Activated CD8-positive, alpha-beta memory T cell treated with anti-CD3 and anti-CD28 coated beads, Interleukin-2, amount 50 U/mL, for 48 hours (primary cell): ENCODE results near the gene CREB3L4.
"Not testable (repeated sequence)": the region's sequence is repeated elsewhere in the genome, so short reads cannot be mapped to it uniquely, and the experiment has no call there.

Source experiments
- DNase-seq: peaks from one replicate; pipeline ENCODE4 v3.0.0-alpha.2; 2020

The CREB3L4 gene

DNA sequence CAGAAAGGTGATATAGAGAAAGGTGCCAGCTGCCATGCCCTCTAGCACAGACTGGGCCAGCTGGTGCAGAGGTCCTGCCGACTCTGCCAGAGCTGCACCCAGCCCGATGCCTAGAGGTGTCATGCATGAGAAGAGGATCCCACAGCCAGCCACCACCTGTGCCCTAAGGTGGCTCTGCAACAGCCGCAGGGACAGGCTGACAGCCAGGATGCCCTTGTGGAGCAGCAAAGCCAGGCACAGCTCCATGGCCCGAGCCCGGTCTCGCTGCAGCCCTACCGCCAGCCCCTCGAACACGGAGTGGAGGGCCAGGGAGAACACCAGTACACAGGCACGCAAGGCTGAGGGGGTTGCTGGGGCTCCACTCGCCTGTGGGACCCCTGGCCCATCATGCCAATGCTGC lies 7.5 kb upstream of the CREB3L4 start:
- DNase-seq, result no peak

DNA sequence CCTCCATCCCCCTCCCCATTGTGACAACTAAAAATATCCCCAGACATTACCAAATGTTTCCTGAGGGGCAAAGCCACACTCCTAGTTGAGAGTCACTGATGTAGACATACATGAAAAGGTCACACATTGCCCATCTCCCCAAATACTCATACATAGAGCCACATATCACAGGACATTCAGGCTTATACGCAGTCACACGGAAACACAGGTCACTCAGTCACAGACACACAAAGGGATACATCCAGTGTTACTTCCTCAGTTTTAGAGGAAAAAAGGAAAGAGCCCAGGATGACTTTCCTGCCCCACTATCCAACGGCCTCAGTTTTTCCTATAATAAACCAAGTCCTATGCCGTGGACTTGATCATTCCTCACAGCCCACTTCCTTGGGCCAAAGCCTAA lies 6.3 kb upstream of the CREB3L4 start:
- DNase-seq, result no peak

DNA sequence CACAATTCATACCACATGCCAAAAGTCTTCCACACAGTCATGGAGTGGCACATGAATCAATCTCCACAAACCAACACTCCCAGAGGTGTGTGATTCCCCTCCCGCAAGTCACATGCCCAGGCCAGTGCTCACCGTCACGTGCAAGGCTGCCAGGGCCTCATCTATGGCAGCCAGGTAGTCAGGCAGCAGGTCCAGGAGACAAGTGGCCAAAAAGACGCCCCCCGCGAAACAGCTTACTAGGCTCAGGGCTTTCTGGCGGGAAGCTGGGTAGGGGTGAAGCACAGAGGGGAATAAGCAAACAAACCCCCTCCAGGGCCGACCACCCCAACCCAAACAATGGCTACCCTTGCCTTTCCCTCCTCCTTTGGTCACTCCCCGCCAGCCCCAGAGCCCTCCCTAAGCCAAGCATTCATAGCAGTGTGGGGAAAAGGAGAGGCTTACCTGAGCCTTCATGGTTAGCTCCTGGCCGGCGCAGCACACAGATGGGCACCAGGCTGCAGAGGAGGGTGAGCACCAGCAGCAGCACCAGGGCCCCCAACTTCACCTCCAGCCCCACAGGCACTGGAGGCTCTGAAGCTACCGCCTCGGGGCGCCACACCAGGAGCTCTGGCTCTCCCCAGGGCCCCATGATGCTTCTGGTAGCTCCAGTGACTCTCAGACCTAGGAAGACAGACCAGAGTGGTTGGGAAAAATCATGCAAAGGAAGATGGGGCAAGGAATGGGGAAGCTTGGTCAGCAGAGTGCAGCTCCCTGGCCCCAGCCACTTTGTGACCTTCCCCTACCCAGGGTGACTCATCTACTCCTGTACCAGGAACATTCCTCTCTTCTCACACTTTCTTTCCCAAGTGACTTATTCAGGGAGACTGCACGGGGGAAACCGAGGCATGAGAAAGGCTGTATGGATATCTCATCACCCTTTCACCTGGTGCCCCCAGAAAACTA lies 5.3 kb upstream of the CREB3L4 start:
- no peak for DNase-seq

DNA sequence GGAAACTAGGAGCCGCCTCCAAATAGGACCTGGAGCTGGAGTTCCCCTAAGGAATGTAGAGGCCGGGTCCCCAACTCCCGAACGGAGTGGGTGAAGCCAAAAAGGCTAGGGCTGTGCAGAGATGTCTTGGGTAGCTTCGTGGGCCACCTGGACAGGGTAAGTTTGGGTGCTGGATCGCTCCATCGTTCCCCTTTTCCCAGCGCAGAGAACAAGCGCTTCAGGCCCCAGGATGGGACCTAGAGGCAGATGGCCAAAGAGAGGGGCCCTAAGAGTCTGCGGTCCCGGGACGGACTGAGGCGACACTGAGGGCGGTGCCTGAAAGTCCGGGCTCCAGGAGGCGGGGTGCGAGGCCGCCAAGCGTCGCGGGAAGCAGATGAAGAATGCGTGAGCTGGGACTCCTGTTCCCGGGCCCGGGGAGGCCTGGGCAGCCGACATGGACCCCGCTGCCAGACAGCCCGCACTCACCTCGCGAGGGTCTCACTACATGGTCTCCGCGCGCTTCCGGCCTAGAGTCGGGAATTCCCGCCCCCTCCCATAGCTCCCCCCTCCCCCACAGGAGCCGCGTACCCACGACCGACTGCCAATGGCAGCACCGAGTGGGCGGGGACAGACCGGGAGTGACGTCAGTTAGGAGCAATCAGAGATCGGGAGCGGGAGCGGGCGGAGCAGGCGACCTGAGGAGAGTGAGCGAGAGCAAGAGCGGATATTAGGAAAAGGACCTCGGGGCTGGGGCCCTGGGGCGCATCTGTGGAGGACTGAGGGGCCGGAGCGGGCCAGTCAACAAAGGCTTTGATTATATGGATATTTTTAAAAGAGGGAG lies 4.5 kb upstream of the CREB3L4 start, which contains the start of gene SLC39A1:
Gene SLC39A1 (minus strand): TSS at position 508 of the 820 bp plus-strand sequence. CDS start 822 bp downstream, outside the sequence.
- DNase-seq, result peak; percentile 95

DNA sequence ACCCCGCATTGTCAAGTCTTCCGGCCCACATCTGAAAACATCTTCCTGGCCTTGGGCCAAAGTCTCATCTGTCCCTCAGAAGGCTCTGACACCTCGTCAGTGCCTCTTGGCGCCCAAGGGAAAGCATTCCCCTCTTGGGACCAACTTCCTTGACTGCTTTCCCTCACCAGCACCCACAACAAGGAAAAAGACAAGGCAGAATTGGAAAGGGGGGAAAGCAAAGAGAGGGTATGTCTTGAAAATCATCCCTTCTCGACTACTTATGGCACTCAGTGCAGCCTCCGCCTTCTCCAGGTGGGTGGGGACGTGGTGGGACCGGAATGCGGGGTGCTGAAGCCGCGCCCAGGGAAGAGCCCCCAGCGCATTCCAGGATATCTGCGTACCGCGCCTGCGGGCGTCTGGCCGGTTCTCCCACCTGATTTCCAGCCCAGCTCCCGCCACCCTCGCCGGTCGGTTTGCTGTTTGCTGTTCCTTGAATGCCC lies 3.8 kb upstream of the CREB3L4 start:
- DNase-seq, result no peak

DNA sequence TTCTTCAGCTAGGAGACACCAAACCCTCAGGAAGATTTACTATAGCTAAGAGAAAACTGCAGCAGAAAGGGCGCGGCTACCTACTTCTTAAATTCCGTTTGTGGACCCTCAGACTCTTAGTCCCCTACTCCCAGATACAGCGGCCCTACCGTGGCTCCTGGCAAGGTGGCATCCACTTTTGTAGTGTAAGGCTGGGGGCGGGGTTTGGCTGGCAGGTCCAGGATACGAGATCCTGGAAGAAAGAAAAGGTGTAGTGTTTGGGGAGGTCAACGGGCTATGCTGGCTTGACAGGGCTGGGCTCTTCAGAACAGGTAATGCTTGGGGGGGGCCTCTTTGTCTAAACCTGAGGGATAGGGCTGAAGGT lies 280 bp downstream of the CREB3L4 start:
- no peak for DNase-seq

DNA sequence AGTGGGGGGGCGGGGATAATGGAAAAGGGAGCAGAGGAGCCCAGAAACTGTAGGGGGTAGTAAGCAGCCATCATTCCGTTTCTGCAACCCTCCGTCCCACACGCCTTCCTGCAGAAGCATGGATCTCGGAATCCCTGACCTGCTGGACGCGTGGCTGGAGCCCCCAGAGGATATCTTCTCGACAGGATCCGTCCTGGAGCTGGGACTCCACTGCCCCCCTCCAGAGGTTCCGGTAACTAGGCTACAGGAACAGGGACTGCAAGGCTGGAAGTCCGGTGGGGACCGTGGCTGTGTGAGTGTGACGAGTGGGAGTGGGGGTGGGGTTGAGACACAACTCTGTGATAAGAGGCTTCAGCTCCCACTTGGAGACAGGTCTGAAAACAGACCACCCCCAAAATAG lies 706 bp downstream of the CREB3L4 start:
- DNase-seq, result no peak

DNA sequence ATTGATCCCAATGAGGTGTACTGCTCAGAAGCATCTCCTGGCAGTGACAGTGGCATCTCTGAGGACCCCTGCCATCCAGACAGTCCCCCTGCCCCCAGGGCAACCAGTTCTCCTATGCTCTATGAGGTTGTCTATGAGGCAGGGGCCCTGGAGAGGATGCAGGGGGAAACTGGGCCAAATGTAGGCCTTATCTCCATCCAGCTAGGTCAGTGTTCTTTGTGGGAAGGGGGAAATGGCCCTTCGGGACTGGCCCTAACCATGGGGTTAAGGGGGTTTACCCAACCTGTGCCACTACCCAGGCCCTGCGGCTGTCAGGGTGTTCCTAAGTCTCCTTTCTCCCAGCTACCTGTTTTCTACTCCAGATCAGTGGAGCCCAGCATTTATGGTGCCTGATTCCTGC lies 1.3 kb downstream of the CREB3L4 start:
- DNase-seq, result no peak

DNA sequence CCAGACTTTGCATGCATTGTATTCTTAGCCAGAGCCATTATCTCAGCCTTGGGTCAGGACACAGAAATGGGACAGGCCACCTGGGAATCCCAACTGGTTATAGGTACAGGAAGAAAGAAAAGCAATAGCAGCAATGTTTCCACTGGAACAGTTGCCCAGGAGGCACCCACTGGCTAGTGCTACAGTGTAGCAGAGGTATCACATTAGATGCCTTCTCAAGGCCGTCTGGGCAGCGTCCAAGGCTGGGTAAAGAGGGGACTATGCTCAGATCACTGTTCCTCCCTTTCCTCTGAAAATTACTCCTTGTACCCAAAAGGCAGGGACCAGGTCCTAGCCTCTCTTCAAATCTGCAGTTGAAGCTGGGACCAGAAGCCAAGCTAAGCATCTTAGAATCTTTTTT lies 2.6 kb downstream of the CREB3L4 start:
- no peak for DNase-seq

DNA sequence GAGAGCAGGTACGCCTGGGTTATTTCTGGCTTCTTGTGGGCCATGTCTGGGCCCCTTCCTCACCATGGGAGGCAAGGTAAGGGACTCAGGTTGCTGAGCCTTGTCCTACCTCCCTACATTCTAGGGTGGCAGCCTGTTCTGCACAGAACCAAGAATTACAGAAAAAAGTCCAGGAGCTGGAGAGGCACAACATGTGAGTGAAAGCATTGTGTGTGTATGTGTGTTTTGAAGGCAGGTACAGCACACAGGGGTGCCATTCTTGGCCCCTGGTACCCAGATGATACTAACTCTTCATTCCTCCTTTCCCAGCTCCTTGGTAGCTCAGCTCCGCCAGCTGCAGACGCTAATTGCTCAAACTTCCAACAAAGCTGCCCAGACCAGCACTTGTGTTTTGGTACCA lies 5.4 kb downstream of the CREB3L4 start:
- DNase-seq, result no peak

DNA sequence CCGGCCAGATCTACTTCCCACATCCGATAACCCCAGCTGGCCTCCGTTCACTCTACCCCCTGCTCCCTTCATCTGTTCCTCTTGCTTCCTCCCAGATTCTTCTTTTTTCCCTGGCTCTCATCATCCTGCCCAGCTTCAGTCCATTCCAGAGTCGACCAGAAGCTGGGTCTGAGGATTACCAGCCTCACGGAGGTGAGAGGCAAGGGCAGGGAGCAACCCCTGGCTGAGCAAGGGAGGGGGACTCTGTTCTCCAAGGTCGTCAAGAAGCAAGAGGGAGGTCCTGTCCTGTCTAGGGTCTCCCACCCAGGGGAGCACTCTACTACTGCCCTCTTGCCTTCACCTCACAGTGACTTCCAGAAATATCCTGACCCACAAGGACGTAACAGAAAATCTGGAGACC lies 5.8 kb downstream of the CREB3L4 start:
- DNase-seq, result no peak

DNA sequence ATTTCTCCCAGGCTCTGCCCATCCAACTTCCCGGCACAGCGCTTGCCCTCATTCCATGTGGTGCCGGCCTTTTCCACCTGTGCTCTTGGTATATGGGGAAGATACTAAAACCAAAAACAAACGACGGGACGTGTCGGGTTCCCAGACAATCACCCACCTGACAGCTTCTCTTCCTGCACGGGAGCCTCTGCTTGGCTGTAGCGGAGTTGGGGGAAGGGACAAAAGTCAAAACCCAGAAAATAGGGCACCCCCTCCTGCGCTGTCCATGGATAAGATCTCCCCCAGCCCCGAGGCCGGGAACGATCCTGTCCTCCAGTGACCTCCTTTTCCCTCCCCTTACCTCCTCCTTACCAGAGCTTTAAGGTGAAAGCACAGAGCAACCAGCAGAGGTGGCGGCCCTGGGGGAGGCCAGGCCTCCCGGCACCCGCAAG lies 9.1 kb downstream of the CREB3L4 start:
- DNase-seq, result no peak

DNA sequence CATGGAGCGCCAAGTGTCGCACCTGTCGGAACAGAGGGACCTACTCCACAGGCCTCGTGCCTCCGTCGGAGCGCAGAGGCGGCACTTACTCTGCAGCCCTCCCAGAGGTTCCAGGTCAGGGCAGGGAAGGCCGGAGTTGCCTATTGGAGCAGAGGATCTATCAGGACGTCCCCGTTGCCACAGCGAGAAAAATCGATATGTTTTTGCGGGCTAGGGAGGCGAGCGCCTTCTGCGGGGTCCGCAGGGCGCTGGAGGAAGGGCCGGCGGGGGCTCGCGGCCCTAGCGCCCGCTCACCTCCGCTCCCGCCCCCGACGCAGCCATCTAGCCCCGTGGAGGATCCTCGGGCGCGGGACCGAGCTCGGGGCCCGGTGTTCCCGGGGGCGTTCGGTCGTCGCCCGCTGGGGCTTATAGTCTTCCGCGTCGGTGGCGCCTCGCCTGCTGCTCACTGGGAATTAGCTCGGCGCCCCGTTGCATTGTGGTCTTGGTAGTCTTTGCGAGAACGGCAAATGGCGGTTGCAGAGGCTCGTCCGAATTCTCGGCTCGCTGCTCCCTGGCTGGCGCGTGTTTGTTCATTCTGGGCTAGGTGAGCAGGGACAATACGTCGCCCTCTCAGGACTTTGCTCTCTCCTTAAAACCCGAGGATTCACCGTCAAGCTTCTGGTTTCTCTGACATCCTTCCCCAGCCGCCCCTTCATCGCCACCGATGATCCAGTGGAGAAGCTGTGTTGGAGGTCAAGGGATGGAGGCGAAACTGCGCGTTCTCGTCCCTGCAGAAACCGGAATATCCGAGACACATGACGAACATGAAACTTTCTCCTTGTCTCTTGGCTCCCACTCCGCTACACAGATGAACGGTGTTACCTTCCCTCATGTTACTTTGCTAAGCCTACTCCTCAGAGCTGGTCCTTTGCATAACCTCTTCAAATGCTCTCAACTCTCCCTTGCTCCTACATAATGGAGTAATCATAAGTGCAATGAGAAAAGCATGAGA lies 9.8 kb downstream of the CREB3L4 start, which contains the start of gene JTB:
Gene JTB (minus strand): TSS at position 425 of the 991 bp plus-strand sequence. CDS start 422 bp downstream, at position 3.
- peak; percentile 90 for DNase-seq

DNA sequence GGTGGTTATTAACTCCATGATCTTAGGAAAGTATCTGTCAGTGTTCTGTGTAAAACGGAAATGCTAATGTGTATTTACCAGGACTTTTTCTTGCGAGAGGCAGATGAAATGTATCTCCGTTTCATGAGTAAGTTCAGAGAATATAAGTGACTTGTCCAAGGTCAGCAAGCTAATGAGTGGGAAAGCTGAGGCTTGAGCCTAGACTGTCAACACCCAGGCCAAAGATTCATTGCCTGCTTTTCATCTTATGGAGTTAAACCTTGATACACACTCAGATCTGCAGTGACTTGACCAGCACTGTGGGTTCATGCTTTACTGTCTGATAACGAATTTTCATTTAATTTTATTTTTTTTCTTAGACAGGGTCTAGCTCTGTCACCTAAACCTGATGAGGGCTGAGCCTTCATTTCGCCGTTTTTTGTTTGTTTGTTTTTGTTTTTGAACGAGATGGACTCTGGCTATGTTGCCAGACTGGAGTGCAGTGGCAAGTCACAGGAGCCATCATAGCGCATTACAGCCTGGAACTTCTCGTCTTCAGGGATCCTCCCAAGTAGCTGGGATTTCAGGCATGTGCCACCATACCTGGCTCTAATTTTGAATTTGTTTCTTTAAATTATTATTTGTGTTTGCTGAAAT lies 10.7 kb downstream of the CREB3L4 start:
- no peak for DNase-seq

DNA sequence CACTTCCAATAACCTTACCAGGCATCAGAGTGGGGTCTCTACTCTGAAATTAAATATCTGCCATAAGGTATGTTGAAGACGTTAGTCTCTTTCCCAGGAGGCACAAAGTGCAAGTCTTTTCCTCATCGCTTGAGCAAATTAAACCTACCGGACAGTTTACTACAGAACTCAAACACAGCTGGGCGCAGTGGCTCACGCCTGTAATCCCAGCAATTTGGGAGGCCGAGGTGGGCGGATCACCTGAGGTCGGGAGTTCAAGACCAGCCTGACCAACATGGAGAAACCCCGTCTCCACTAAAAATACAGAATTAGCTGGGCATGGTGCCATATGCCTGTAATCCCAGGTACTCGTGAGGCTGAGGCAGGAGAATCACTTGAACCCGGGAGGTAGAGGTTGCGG lies 11.4 kb downstream of the CREB3L4 start:
- not testable (repeated sequence) for DNase-seq

DNA sequence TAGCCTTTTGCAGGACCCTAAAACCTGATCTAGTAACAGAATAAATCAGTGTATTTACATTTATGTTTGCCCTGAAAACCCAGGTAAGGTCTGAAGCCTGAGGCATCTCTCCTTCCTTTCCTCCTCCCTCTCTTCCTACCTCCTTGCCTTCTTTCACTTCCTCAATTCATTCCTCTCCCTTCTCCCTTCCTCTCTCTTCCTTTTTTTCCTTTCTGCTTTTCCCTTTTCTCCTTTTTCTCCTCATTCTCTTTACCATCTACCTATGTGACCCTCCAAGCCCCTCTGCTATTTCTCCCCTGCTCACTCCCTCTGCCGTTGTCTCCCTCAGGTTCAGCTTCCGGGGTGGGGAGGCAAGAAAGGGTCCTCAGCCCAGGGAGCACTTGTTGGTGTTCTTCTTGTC lies 14.0 kb downstream of the CREB3L4 start:
- not testable (repeated sequence) for DNase-seq

DNA sequence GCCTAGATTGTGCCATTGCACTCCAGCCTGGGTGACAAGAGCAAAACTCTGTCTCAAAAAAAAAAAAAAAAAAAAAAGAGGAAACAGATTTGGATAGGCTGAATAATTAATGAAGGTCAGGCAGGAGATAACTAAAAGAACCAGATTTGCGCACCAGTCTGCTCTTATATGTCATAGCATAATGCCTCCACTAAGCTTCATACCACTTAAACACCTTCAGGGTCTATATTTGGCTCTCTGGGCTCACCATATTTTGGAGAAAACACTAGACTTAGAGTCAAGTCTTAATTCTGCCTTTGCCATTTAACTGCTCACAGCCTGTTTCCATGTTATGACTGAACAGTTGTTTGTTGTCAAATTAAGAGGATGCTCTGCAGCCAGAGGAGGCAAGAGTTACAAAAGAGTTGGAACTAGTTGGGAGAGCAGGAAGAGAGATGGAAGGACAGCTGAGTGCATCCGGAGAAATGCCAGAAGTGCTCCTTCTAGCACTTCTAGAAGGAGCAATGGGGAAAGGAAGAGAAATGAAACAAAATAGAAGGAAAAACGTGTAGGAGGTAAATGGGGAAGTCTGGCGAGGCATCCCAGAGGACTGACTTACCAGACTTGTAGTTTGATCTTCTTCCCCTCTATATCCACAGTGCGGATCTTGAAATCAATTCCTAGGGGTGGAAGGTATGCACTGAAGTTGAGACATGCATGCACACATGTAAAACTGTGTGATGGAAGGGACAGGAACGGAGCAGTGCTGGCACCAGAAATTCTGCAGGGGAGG lies 16.6 kb downstream of the CREB3L4 start:
- DNase-seq, result no peak

DNA sequence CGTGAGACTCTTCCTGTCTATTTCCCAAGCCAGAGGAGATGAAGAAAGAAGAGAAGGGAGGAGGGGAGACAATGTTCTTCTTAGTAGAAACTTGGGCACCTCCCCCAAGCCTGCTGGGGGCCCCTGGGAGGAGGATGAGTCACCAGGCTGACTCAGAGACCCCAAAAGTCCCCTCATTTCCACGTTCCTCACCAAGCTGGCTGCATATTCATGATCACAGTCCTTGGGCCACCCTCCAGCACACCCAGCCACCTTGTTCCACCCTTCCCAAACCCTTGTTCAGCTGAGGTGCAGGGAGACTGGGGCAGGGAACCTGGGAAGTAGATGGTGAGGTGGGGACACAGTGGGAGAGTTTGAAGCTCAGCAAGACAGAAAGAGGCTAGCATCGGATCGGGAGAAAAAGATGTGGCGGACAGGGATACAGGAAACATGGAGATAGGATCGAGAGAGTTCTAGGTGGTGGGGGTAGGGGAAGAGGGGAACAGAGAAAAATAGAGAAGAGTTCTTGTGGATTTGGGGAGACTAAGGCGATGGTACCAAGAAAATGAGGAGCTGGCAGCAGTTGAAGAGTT lies 17.7 kb downstream of the CREB3L4 start:
- no peak for DNase-seq

DNA sequence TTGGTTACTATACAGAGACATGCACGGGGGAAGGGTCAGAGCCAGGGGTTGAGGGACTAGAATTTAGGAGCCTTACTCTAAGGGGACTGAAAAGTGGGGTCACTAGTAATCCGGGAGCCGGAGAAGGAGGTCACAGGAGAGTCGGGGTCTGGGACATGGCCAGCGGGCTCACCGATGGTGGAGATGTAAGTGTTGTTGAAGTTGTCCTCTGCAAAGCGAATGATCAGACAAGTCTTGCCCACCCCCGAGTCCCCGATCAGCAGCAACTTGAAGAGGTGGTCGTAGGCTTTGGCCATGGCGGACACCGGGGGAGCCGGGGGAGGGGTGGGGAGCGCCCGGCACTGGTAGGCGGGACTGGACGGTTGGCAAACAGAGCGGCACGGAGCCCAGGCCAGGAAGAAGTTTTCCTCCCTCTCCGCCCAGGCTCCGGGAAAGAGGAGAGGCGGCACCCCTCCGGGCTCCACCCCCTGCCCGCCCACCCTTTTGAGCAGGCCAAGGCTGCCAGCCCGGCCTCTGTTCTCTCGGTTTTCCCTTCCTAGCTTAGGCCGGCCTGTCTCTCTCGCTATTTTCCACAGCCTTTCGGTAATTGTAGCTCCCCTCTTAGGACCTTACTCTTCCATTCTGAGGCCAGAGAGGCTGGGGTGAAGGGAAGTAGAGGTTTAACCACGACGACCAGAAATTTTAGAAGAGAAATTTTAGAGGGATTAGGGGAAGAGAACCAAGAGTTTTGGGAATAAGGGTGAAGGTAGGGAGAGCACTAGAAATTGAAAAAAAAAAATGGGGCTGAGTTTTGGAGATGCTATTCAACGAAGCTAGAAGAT lies 18.4 kb downstream of the CREB3L4 start, which contains the start of gene RAB13:
Gene RAB13 (minus strand): TSS at position 399 of the 821 bp plus-strand sequence. CDS start 103 bp downstream, at position 296.
- no peak for DNase-seq
